HG03159 (cell line): ENCODE data around the gene CTBP2.

Experiments used
- ATAC-seq: cut with Tn5 transposase; IDR thresholded peaks from one replicate; pipeline ENCODE4 v1.9.1; 2021; ENCODE audit warnings: mild to moderate bottlenecking, moderate library complexity; ENCODE audit not compliant: unreplicated experiment

Gene CTBP2

GRCh38 chr10:125002423-125003145 lies 157.8 kb downstream of the CTBP2 start:
- ATAC-seq = no peak

- no peak for ATAC-seq
Measured at GRCh38 chr10:125002047-125002422, 158.3 kb downstream of the CTBP2 start.

- no peak for ATAC-seq
Measured at GRCh38 chr10:125001313-125002046, 158.9 kb downstream of the CTBP2 start.

GRCh38 chr10:125000366-125001312 lies 159.7 kb downstream of the CTBP2 start:
- no peak for ATAC-seq

- no peak for ATAC-seq
Measured at GRCh38 chr10:124999433-125000365, 160.7 kb downstream of the CTBP2 start.

- ATAC-seq = no peak
Measured at GRCh38 chr10:124998624-124999291, 161.6 kb downstream of the CTBP2 start.

GRCh38 chr10:124997771-124998623 lies 162.4 kb downstream of the CTBP2 start:
- no peak for ATAC-seq

GRCh38 chr10:124997306-124997705 lies 163.1 kb downstream of the CTBP2 start:
- no peak for ATAC-seq

- no peak for ATAC-seq
Measured at GRCh38 chr10:124996854-124997215, 163.5 kb downstream of the CTBP2 start.

- no peak for ATAC-seq
Measured at GRCh38 chr10:124996127-124996853, 164.1 kb downstream of the CTBP2 start.

- no peak for ATAC-seq
Measured at GRCh38 chr10:124995605-124996004, 164.8 kb downstream of the CTBP2 start.

- no peak for ATAC-seq
Measured at GRCh38 chr10:124994573-124995473, 165.5 kb downstream of the CTBP2 start.

- no peak for ATAC-seq
Measured at GRCh38 chr10:124993736-124994451, 166.5 kb downstream of the CTBP2 start.

GRCh38 chr10:124993345-124993708 lies 167.0 kb downstream of the CTBP2 start:
- ATAC-seq = no peak

- ATAC-seq = no peak
Measured at GRCh38 chr10:124992462-124993344, 167.7 kb downstream of the CTBP2 start.

GRCh38 chr10:124991835-124992234 lies 168.5 kb downstream of the CTBP2 start:
- no peak for ATAC-seq
